Hematopoietic multipotent progenitor cell treated with erythropoietin and hydrocortisone succinate and interleukin-3 and kit ligand, for 4 days (in vitro differentiated cells): ENCODE results near the gene GPSM1.

ENCODE experiments used
- DNase-seq: peaks from one replicate; pipeline ENCODE4 v3.0.0-alpha.2; 2015

GPSM1 gene

GRCh38 chr9:136327304-136327974 is at the start of gene GPSM1:
Gene GPSM1 (plus strand): TSS chr9:136327539. CDS start chr9:136327696, 157 bp downstream.
- DNase-seq, result peak; percentile 59

DNA sequence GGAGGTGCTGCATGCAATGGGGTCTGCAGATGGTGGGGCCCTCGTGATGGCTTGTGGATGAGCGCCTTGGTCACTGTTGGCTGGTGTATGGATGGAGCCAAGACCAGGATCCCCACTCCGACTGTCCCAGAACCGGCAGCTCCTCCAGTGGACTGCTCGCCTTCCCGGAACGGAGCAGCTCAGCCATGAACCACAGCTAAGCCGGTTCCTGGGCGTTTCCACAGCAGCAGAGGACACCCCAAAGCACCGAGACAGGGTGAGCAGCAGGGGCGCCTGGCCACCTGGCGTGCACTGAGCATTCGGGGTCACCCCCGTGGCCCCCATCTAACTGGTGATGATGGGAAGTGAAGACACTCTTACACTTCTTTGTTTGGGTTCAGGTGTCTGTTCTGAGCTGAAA is 49.6 kb upstream of the GPSM1 start:
- DNase-seq, result no peak

GRCh38 chr9:136278221-136278620 is 49.1 kb upstream of the GPSM1 start:
- no peak for DNase-seq

DNA sequence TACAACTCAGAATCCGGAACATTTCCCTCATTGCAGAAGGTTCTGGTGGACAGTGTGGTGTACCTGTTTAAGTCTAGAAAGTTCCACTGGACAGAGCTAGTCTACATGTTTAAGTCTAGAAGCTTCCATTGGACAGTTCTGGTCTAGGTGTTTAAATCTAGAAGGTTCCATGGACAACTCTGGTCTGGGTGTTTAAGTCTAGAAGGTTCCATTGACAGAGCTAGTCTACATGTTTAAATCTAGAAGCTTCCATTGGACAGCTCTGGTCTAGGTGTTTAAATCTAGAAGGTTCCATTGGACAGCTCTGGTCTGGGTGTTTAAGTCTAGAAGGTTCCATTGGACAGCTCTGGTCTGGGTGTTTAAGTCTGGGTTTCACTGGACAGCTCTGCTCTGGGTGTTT is 48.4 kb upstream of the GPSM1 start:
- DNase-seq, result no peak

- DNase-seq, result no peak
Observed at GRCh38 chr9:136279471-136279870, 47.9 kb upstream of the GPSM1 start.

DNA sequence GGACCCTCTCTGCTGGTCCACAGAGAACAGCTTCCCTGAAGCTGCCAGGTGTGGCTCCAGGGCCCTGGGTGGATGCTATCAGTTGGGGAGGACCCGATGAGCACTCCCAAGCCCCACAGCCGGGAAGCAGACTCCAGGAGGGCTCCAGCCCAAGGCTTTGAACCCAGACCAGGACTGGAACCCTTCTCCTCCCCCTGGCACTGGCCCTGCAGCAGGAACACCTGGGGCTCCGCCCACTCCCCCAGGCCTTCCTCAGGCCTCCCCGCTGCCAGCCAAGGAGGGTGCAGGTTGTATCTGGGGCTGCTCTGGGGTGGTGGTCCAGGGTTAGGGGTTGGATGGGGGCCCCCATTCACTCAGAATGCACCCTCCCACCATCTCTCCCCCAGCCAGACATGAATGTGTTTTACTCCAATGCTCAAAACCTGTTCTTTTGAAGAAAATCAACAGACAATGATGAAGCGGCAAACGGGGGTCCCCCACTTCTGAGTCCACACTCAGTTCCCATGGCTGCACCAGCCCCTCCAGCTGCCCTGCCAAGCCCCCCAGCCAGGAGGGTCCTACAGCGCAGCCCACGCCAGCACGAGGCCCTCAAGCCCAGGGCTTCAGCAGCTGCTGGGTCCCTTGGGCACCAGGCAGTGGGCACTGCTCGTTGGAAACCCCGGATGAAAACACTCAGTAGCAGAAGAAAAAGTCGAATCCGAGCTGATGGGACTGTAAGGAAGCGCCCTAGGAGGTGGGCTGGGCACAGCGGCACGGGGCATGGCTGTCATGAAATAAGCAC is 46.6 kb upstream of the GPSM1 start:
- DNase-seq, result no peak

GRCh38 chr9:136281421-136282271 is 45.7 kb upstream of the GPSM1 start:
- DNase-seq, result no peak

GRCh38 chr9:136282272-136282861 is 45.0 kb upstream of the GPSM1 start:
- peak; percentile 26 for DNase-seq

DNA sequence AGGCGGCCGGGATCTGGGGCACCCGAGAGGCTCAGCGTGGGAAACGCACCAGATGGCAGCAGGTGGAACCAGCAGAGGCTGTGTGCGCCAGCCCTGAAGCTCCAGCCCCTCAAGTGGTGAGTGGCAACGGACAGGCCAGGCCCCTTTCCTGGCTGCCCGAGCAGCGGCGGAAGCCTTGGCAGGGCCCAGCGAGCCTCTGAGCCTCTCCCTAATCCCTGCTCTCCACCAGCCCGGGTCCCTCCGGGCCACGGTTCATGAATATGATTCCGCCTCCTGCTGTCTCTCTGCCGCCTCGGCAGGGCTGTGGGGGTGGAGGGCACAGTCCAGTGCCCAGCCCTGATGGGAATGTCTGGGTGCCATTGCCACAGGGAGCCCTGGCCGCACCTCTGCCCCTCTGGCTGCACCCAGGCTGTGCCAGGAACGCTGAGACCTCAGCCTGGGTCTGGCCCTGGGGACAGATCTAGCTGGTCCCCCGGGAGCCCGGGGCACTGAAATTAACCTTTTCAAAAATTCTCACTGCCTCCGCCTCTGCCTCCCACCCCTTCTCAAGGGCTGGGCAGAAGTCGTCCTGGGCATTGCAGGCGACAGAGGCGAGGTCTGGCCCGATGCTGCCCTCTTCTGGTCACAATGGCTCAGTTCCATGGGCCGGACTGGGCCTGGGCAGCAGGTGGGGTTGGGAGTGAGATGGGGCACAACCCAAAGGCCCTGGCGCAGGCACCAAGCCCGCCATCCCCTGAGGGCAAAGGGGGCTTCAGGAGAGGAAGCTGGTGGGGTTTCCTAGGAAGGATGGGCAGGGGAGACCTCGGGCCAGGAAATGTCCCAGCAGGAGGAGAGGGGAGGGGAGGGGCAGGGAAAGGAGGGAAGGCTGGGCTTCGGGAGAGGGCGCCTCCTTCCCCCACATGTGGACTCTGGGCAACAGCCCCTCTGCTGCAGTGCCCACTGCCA is 43.8 kb upstream of the GPSM1 start:
- DNase-seq, result peak; percentile 88

- DNase-seq, result no peak
Observed at GRCh38 chr9:136284311-136284710, 43.0 kb upstream of the GPSM1 start.

GRCh38 chr9:136284951-136285350 is 42.4 kb upstream of the GPSM1 start:
- DNase-seq, result no peak

GRCh38 chr9:136285501-136286358 is 41.6 kb upstream of the GPSM1 start:
- no peak for DNase-seq

DNA sequence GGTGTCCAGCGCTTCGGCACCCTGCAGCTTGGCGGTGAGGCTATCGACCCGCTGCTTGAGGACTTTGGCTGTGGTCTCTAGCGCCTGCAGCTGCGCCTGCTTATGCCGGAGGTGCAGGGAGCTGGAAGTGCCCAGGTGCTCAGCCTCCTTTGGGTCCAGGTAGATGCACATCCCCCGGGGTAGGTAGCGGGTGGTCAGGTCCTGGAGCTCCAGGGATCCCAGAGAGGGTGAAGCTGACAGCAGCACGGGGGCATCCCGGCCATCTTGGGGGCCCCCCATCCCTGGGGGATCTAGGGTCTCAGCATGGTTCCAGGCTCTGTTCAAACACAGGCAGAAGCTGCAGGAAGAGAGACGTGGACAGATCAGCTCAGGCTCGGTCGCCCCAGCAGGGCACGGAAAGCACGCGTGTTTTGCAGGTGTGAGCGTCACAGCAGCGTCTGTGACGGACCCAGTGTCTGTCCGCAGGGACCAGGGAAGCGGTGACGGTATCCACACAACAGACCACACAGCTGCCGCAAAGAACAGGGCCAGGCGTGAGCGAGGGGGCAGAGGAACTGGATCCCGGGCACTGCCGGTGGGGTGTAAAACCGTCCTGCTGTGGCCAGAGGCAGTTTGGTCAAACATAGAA is 40.9 kb upstream of the GPSM1 start:
- DNase-seq, result no peak

- DNase-seq, result no peak
Observed at GRCh38 chr9:136286987-136287379, 40.4 kb upstream of the GPSM1 start.

- no peak for DNase-seq
Observed at GRCh38 chr9:136287960-136288753, 39.2 kb upstream of the GPSM1 start.

- DNase-seq, result no peak
Observed at GRCh38 chr9:136289651-136290507, 37.5 kb upstream of the GPSM1 start.

- no peak for DNase-seq
Observed at GRCh38 chr9:136290508-136291000, 36.8 kb upstream of the GPSM1 start.

DNA sequence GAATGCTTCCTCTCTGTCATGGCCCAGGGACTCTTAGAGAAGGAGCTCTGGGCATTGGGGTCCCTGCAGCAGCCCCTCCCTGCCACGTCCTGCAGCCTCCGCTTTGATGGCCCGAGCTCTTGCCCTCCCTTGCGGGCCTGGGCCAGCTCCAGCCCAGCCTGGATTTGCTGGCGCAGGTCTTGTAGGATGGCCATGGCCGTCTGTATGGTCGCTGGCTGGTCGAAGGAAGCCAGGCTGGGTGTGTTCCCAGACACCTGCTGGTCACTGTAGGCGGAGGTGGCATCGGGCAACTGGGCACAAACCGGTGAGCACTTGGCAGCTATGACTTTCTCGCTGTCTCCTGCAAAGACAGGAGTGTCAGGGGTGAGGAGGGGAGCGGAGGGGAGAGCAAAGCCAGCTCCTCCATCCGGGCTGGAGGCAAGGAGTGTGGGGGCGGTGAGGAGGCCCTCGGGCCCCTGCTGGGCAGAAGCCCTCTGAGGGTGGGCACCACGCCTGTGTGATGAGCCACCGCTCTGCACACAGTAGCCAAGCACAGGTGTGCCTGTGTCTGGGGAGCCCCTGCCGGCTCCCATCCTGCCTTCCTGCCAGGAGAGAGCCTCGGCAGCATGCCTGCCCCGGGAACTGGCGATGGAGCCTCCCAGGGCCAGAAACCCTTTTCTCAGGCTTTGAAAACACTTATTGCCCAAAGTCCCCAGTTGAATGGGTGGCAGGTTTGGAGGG is 35.9 kb upstream of the GPSM1 start:
- DNase-seq, result no peak
